Measurements from ENCODE around the gene SMAD3.

SMAD3 gene

DNA sequence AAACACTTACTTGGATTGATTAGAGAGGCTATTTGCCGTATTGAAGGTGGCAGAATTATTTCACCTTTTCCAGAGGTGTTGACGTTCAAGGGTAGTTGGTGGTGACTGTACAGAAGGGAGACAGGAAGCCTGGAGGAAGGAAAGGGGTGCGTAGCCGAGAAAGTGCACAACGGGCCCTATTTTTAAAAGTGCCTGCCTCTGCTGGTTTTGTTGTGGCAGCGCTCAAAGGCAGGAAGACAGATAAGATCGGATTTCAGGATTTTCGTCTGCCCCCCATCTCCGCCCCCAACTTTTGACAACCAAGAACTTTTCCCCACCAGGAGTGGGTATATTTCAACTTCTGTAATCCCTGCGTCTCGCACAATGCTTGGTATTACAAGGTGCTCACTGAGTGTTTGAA, 38.5 kb downstream of the SMAD3 start:
- Histone ChIP-seq H3K27ac (ENCODE audit: low read depth, low read length) (no peak overlapping the region), H3K4me1 (ENCODE audit: insufficient read depth, low read length) (peaks cover 79% of the 10 kb centered on the region), H3K9ac (ENCODE audit: low read length) (no peak overlapping the region), H3K27me3 (ENCODE audit: control insufficient read depth in 1 of 2, insufficient read depth in 2 of 2, low read length in 2 of 2) (no peaks in the 10 kb centered on the region), H3K9me3 (ENCODE audit: low read length) (no peaks in the 10 kb centered on the region), H3K36me3 (ENCODE audit: insufficient read depth, low read length) (no peaks in the 10 kb centered on the region), H3K4me3 (ENCODE audit: low read depth in 1 of 2, low read length in 2 of 2) (no peak overlapping the region)

- Histone ChIP-seq H3K27me3 (ENCODE audit: control insufficient read depth in 1 of 2, insufficient read depth in 2 of 2, low read length in 2 of 2) (no peaks in the 10 kb centered on the region), H3K9ac (ENCODE audit: low read length) (no peak overlapping the region), H3K4me1 (ENCODE audit: insufficient read depth, low read length) (peaks cover 83% of the 10 kb centered on the region), H3K27ac (ENCODE audit: low read depth, low read length) (peak overlapping the region; percentile 68), H3K9me3 (ENCODE audit: low read length) (no peaks in the 10 kb centered on the region), H3K4me3 (ENCODE audit: low read depth in 1 of 2, low read length in 2 of 2) (no peak overlapping the region), H3K36me3 (ENCODE audit: insufficient read depth, low read length) (no peaks in the 10 kb centered on the region)
These were observed 39.1 kb downstream of the SMAD3 start for GRCh38 chr15:67104510-67104909.

DNA sequence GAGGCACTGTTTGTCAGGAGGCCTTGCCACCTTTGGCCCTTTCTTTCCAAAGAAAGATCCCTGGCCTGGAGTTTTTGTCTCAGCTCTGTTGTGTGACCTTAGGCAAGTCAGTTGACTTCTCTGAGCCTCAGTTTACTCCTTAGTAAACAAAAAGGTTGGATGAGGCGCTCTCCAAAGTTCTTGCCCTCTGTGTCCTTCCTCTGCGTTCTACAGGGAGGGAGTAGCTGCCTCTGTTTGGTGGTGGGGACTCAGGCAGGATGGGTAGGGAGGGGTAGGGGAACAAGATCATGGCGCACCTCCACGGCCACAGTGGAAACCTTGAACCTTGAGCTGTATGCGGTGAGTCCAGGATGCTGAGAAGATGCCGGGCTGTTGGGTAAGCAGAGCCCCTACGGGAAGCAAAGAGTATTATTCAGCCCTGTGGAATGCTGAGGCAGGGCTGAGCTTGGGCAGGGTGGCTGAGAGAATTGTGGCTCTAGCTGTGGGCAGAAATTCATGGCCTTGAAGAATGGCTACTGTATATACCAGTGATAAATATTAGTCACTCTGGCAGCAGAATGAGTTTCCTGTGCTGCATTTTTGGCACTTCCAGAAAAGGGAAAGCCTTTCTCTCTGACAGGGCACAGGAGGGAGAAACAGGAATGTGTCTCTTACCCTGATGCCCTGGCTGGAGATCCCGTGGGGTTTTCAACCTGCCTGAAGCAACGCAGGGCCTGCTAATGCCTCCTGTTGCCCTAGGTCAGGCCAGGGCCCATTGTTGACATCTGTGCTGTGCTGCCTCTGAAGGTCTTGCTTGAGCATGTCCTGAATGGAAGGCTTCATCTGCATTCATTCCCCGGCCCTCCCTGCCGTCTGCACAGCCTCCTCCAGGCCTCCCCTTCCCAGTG, 39.9 kb downstream of the SMAD3 start:
- no peaks in the 10 kb centered on the region for H3K27me3 ChIP-seq (ENCODE audit: control insufficient read depth in 1 of 2, insufficient read depth in 2 of 2, low read length in 2 of 2)
- peak overlapping the region in 1 of 2 donors; percentile 6 for H3K4me3 ChIP-seq (ENCODE audit: low read depth in 1 of 2, low read length in 2 of 2)
- peaks cover 89% of the 10 kb centered on the region for H3K4me1 ChIP-seq (ENCODE audit: insufficient read depth, low read length)
- no peaks in the 10 kb centered on the region for H3K9me3 ChIP-seq (ENCODE audit: low read length)
- peak overlapping the region; percentile 68 for H3K27ac ChIP-seq (ENCODE audit: low read depth, low read length)
- no peaks in the 10 kb centered on the region for H3K36me3 ChIP-seq (ENCODE audit: insufficient read depth, low read length)
- H3K9ac ChIP-seq (ENCODE audit: low read length): no peak overlapping the region

DNA sequence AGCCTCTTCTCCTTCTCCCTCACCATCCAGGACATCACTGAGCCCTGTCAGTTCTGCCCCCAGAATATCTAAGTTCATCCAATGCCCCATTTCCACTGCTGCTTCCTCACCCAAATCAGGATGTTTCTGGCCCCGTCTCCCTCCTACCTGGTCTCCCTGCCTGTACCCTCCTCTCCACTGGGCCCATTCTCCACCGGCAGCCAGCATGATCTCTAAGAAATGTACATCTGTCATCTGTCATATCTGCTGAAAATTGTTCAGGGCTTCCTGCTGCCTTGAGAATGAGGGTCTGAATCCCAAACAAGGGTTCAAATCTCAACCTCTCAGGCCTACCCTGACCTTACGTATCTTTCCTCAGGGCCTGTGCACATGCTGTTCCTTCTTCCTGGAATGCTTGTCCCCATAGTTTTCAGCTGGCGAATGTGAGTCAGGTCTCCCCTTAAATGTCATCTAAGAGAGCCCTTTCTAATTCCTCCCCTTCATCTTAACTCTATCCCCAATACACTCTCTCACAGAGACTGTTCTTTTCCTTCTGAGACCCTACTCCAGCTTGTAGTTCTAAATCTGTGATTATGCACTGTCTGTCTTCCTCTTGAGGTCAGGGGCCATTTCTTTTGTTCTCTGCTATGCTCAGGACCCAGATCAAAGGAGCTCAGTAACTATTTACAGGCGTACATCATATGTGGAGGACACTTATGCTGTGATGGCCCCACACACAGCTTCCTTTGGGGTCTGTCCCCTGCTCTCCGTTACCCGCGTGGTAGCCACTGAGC, 40.8 kb downstream of the SMAD3 start:
- Histone ChIP-seq H3K4me3 (ENCODE audit: low read depth in 1 of 2, low read length in 2 of 2) (no peak overlapping the region), H3K27ac (ENCODE audit: low read depth, low read length) (peak overlapping the region; percentile 68), H3K4me1 (ENCODE audit: insufficient read depth, low read length) (peaks cover 84% of the 10 kb centered on the region), H3K9ac (ENCODE audit: low read length) (no peak overlapping the region), H3K27me3 (ENCODE audit: control insufficient read depth in 1 of 2, insufficient read depth in 2 of 2, low read length in 2 of 2) (no peaks in the 10 kb centered on the region), H3K36me3 (ENCODE audit: insufficient read depth, low read length) (no peaks in the 10 kb centered on the region), H3K9me3 (ENCODE audit: low read length) (no peaks in the 10 kb centered on the region)

DNA sequence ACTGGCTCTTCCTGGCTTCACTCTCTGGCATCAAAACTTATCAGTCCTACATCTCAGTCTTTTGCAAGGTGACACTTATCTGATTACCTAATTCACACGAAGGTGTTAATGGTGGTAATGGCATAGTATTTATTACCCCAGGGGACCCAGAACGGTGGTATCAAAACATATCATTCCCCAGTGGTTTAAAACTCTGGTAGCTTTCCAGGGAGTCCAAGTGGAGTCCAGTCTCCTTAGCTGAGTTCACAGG, 41.3 kb downstream of the SMAD3 start:
- H3K27ac ChIP-seq (ENCODE audit: low read depth, low read length): peak overlapping the region; percentile 68
- no peak overlapping the region for H3K4me3 ChIP-seq (ENCODE audit: low read depth in 1 of 2, low read length in 2 of 2)
- peaks cover 79% of the 10 kb centered on the region for H3K4me1 ChIP-seq (ENCODE audit: insufficient read depth, low read length)
- no peaks in the 10 kb centered on the region for H3K27me3 ChIP-seq (ENCODE audit: control insufficient read depth in 1 of 2, insufficient read depth in 2 of 2, low read length in 2 of 2)
- H3K9me3 ChIP-seq (ENCODE audit: low read length): no peaks in the 10 kb centered on the region
- no peak overlapping the region for H3K9ac ChIP-seq (ENCODE audit: low read length)
- H3K36me3 ChIP-seq (ENCODE audit: insufficient read depth, low read length): no peaks in the 10 kb centered on the region

DNA sequence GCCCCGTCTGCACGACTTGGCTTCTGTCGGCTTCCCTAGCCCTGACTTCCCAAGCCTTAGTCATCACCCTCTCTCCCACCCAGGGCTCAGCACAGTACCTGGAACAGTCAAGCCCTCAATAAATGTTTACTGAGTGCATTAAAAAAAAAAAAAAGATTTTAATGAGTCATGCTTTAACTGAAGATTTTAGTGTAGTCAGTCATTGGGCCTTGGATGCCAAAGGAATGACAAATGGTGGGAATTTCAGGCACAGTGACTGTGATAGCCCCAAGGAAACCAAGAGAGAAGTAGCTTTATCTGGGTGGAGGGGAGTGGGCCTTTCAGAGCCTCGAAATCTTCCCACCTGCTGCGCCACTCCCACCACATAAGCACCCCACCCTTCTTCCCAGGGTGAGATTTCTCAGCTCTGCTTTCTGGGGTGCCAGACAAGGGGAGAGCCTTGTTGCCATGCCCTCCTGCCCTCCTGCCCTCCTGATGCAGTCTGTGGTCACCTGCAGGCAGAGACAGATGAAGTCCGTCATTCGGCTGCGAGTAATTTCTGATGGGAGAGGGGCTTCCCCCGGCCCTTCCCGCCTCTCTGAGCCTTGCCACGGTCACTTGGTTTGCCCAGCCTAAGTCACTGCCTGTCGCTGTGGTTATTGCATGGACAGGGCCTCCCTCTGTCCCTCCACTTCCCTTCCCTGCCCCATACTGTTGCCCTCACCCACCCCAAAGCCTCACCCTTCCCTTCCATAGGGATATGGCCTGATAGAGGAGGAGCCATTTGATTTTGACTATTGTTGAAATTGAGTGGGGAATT, 41.8 kb downstream of the SMAD3 start:
- Histone ChIP-seq H3K4me3 (ENCODE audit: low read depth in 1 of 2, low read length in 2 of 2) (no peak overlapping the region), H3K9ac (ENCODE audit: low read length) (no peak overlapping the region), H3K9me3 (ENCODE audit: low read length) (no peaks in the 10 kb centered on the region), H3K27me3 (ENCODE audit: control insufficient read depth in 1 of 2, insufficient read depth in 2 of 2, low read length in 2 of 2) (no peaks in the 10 kb centered on the region), H3K4me1 (ENCODE audit: insufficient read depth, low read length) (peaks cover 74% of the 10 kb centered on the region), H3K36me3 (ENCODE audit: insufficient read depth, low read length) (no peaks in the 10 kb centered on the region), H3K27ac (ENCODE audit: low read depth, low read length) (peak overlapping the region; percentile 68)

- Histone ChIP-seq H3K4me3 (ENCODE audit: low read depth in 1 of 2, low read length in 2 of 2) (no peak overlapping the region), H3K27me3 (ENCODE audit: control insufficient read depth in 1 of 2, insufficient read depth in 2 of 2, low read length in 2 of 2) (no peaks in the 10 kb centered on the region), H3K9me3 (ENCODE audit: low read length) (no peaks in the 10 kb centered on the region), H3K4me1 (ENCODE audit: insufficient read depth, low read length) (peaks cover 66% of the 10 kb centered on the region), H3K36me3 (ENCODE audit: insufficient read depth, low read length) (no peaks in the 10 kb centered on the region), H3K9ac (ENCODE audit: low read length) (no peak overlapping the region), H3K27ac (ENCODE audit: low read depth, low read length) (peak overlapping the region; percentile 2)
These were observed 42.9 kb downstream of the SMAD3 start for GRCh38 chr15:67108122-67108961.

GRCh38 chr15:67109141-67110034, 44.0 kb downstream of the SMAD3 start:
- Histone ChIP-seq H3K27ac (ENCODE audit: low read depth, low read length) (peak overlapping the region; percentile 49), H3K4me1 (ENCODE audit: insufficient read depth, low read length) (peaks cover 56% of the 10 kb centered on the region), H3K36me3 (ENCODE audit: insufficient read depth, low read length) (no peaks in the 10 kb centered on the region), H3K9ac (ENCODE audit: low read length) (no peak overlapping the region), H3K9me3 (ENCODE audit: low read length) (no peaks in the 10 kb centered on the region), H3K4me3 (ENCODE audit: low read depth in 1 of 2, low read length in 2 of 2) (no peak overlapping the region), H3K27me3 (ENCODE audit: control insufficient read depth in 1 of 2, insufficient read depth in 2 of 2, low read length in 2 of 2) (no peaks in the 10 kb centered on the region)

DNA sequence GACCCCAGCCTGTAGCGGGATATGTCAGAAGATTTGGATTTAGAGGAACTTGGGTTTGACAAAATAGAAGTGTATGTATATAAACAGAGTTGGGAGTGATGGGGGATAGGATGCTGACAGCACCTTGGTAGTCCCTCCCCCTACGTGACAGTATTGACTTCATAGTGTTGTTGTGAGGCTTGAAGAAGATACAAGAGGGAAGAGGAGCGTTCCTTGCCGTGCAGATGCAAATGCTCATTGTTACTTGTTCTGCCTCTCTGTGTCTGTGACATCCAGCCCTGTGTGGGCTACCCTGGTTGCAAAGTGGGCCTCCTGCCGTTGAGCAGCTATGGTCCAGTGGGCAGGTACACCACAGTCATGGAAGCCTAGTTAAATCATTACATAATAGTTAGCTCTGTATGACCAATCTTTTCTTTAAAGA, 45.0 kb downstream of the SMAD3 start:
- Histone ChIP-seq H3K36me3 (ENCODE audit: insufficient read depth, low read length) (no peaks in the 10 kb centered on the region), H3K4me3 (ENCODE audit: low read depth in 1 of 2, low read length in 2 of 2) (no peak overlapping the region), H3K4me1 (ENCODE audit: insufficient read depth, low read length) (peaks cover 55% of the 10 kb centered on the region), H3K9ac (ENCODE audit: low read length) (no peak overlapping the region), H3K27me3 (ENCODE audit: control insufficient read depth in 1 of 2, insufficient read depth in 2 of 2, low read length in 2 of 2) (no peaks in the 10 kb centered on the region), H3K27ac (ENCODE audit: low read depth, low read length) (peak overlapping the region; percentile 49), H3K9me3 (ENCODE audit: low read length) (no peaks in the 10 kb centered on the region)
